Measurements from ENCODE around the gene AXDND1.

GRCh38 chr1:179549368-179549700 lies 183.6 kb downstream of the AXDND1 start:
- no peak for TF ChIP-seq ZNF274 (IDR thresholded peaks at IDR 0.05; ENCODE audit: low read depth, low read length)
- no peak for TF ChIP-seq SUZ12 (IDR thresholded peaks at IDR 0.05; ENCODE audit: extremely low read depth, insufficient read depth, insufficient read length)
- TF ChIP-seq YY1 (IDR thresholded peaks at IDR 0.05; ENCODE audit: insufficient read depth, insufficient read length), result no peak

All from NT2/D1 (cell line).